Measurements from ENCODE around the gene CD27. TPM values are rescaled to one million over a fixed set of nuclear protein-coding genes. Genes with fewer than 3 reads are reported as not detected.
A peak's percentile ranks its signal among the peaks of the same experiment; 100 is the strongest.

The CD27 gene
- total and polyA plus RNA-seq, 9 of the 15 experiments (the other 6 are each of a cell fraction or from before 2014, with no cell fraction given), result 0.24 TPM; not detected in 8

GRCh38 chr12:6423267-6424007 lies 21.3 kb upstream of the CD27 start (continued):
- TF ChIP-seq, protein P1, sequence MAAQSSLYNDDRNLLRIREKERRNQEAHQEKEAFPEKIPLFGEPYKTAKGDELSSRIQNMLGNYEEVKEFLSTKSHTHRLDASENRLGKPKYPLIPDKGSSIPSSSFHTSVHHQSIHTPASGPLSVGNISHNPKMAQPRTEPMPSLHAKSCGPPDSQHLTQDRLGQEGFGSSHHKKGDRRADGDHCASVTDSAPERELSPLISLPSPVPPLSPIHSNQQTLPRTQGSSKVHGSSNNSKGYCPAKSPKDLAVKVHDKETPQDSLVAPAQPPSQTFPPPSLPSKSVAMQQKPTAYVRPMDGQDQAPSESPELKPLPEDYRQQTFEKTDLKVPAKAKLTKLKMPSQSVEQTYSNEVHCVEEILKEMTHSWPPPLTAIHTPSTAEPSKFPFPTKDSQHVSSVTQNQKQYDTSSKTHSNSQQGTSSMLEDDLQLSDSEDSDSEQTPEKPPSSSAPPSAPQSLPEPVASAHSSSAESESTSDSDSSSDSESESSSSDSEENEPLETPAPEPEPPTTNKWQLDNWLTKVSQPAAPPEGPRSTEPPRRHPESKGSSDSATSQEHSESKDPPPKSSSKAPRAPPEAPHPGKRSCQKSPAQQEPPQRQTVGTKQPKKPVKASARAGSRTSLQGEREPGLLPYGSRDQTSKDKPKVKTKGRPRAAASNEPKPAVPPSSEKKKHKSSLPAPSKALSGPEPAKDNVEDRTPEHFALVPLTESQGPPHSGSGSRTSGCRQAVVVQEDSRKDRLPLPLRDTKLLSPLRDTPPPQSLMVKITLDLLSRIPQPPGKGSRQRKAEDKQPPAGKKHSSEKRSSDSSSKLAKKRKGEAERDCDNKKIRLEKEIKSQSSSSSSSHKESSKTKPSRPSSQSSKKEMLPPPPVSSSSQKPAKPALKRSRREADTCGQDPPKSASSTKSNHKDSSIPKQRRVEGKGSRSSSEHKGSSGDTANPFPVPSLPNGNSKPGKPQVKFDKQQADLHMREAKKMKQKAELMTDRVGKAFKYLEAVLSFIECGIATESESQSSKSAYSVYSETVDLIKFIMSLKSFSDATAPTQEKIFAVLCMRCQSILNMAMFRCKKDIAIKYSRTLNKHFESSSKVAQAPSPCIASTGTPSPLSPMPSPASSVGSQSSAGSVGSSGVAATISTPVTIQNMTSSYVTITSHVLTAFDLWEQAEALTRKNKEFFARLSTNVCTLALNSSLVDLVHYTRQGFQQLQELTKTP (IDR thresholded peaks at IDR 0.05; ENCODE audit: low read depth in 1 of 2, partially characterized antibody in 2 of 2), result peak in 1 of 2 experiments; percentile 32
- TF ChIP-seq CREB3L1 (IDR thresholded peaks at IDR 0.05; ENCODE audit: borderline replicate concordance, low read depth), result peak; percentile 40; the same call in 1 of the 2 replicates
- peak; percentile 84 for TF ChIP-seq BHLHE40 (IDR thresholded peaks at IDR 0.05; ENCODE audit: low read length)
- TF ChIP-seq TFAP4 (CRISPR knock-in tag; IDR thresholded peaks at IDR 0.05; ENCODE audit: borderline replicate concordance), result peak; percentile 51; the same call in 1 of the 2 replicates
- 0 out of 2 replicates have a peak, but pooled peaks have one; percentile 15 for TF ChIP-seq VEZF1 (CRISPR knock-in tag; IDR thresholded peaks at IDR 0.05)
- TF ChIP-seq ZNF512 (tag; IDR thresholded peaks at IDR 0.05), result no peak
- no peak for TF ChIP-seq ZNF696 (CRISPR knock-in tag; conservative IDR thresholded peaks at IDR 0.05)
- TF ChIP-seq NCOR1 (IDR thresholded peaks at IDR 0.05), result no peak
- peak; percentile 99 for TF ChIP-seq L3MBTL2 (IDR thresholded peaks at IDR 0.05)
- TF ChIP-seq, protein P2, sequence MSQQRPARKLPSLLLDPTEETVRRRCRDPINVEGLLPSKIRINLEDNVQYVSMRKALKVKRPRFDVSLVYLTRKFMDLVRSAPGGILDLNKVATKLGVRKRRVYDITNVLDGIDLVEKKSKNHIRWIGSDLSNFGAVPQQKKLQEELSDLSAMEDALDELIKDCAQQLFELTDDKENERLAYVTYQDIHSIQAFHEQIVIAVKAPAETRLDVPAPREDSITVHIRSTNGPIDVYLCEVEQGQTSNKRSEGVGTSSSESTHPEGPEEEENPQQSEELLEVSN (IDR thresholded peaks at IDR 0.05; ENCODE audit: borderline replicate concordance in 1 of 2, extremely low read depth in 1 of 2, insufficient read depth in 1 of 2, insufficient read length in 1 of 2, low read depth in 1 of 2, low read length in 1 of 2, poor library complexity in 1 of 2, severe bottlenecking in 1 of 2), result peak; percentile 72 to 90
- peak; percentile 84 for TF ChIP-seq DEAF1 (CRISPR knock-in tag; IDR thresholded peaks at IDR 0.05)
- no peak for TF ChIP-seq PHF20 (IDR thresholded peaks at IDR 0.05; ENCODE audit: partially characterized antibody)

All from K562 (cell line).